Esophagus squamous epithelium (tissue), 5 donors: Measurements from ENCODE around the gene EGFR. TPM values are rescaled to one million over a fixed set of nuclear protein-coding genes. Genes with fewer than 3 reads are reported as not detected.
A peak's percentile ranks its signal among the peaks of the same experiment; 100 is the strongest.

Experiments used
- DNase-seq: peaks from one replicate; lab custom pipeline; 2025; lab: John Stamatoyannopoulos, UW
- H3K27ac ChIP-seq, 4 donors: fragments of 200-600 bp; sonication (generic); one replicate each; pipeline ENCODE4 v1.5.1; 2016 to 2019; ENCODE audit warnings: mild to moderate bottlenecking in 1 of 4
- H3K27me3 ChIP-seq, 4 donors: fragments of 200-600 bp; sonication (generic); 1 replicate in 3 of 4; 2 replicates in 1 of 4; pipeline versions ENCODE4 v1.5.1 to v1.6.0; 2017 to 2021; ENCODE audit warnings: antibody characterized with exemption in 1 of 4
- H3K36me3 ChIP-seq, 3 donors: fragments of 200-600 bp; sonication (generic); one replicate each; pipeline ENCODE4 v1.5.1; 2016 to 2019
- H3K4me1 ChIP-seq, 3 donors: fragments of 200-600 bp; sonication (generic); one replicate each; pipeline ENCODE4 v1.5.1; 2017 to 2019
- H3K4me3 ChIP-seq, 4 donors: fragments of 200-600 bp; sonication (generic); 1 replicate in 3 of 4; 2 replicates in 1 of 4; pipeline ENCODE4 v1.5.1; 2016 to 2019; ENCODE audit warnings: mild to moderate bottlenecking in 2 of 4, moderate library complexity in 1 of 4
- H3K9me3 ChIP-seq, 3 donors: fragments of 200-600 bp; sonication (generic); one replicate each; pipeline ENCODE4 v1.5.1; 2016 to 2019
- POLR2A ChIP-seq, 4 donors: fragments of 450-650 bp; IDR thresholded peaks; one replicate each; pipeline ENCODE4 v1.6.1; 2017; ENCODE audit warnings: antibody characterized with exemption in 4 of 4, mild to moderate bottlenecking in 4 of 4, moderate library complexity in 3 of 4
- WGBS, 2 donors: methylation state at CpG; one replicate each; pipeline ENCODE4 v1.1.5; 2018; 5-methylcytosine and 5-hydroxymethylcytosine counted together
- intact Hi-C: fragments of 100-400 bp; cut with DNase I; formaldehyde crosslinking; loops from one replicate; pipeline ENCODE4 v1.15.0; 2022
- total RNA-seq, 4 donors: library from RNA; depleted of rRNA; stranded (reverse); fragments of >200 nt; gene quantifications; one replicate each; pipeline ENCODE4 v1.1.0, GENCODE V29; 2016
- TF ChIP-seq, protein P1 (sequence below), 6 experiments: fragments of 450-650 bp in 4 of 6; fragments of 200-600 bp in 2 of 6; sonication (generic) in 2 of 6; IDR thresholded peaks; one replicate each; pipeline ENCODE4 v1.5.1; 2016 to 2019; ENCODE audit warnings: antibody characterized with exemption in 6 of 6, mild to moderate bottlenecking in 4 of 6, moderate library complexity in 4 of 6
- donor health status: DM: yes; HTN: yes; CAD: no.

Gene EGFR
- total RNA-seq, 4 donors from 2014 or later, result 66.1 to 108 (median 72.3) TPM

DNA sequence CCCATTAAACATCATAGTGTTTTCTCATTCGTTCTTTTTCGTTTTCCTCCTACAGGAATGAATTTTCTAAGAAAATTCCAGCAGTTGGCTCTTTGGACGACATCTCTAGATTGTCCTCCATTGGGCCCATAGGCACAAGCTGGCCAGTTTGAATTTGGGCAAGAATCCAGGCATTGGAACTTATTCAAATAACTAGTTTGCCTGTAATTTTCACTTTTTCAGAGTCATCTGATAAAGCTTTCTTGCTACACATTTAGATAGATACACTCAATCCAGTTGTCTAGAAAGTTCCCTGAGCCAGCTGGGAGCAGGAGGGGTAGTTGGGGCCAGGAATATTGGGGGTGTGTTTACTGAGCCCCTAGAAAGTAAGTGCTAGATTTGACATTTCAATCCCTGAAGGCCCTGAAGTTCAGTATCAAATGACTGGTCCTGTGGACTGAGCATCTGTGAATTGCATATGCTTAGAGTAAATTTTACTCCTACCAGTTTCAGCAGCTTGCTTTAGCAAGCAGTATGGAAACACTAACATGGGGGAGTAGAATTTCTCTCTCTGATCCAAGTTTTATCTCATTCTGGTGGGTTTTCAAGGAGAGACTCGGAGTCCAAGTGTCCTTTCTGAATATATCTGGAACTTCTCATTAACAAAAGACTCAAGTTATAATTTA lies 5.2 kb downstream of the EGFR start:
- H3K4me3 ChIP-seq, result no peak overlapping the region
- WGBS, 2 donors, result 61 to 79% methylated on average over 4 of the region's 4 CpGs
- intact Hi-C loops, result no loop called here
- DNase-seq, result no peak
- peaks cover 18 to 89% (median 46%) of the 10 kb centered on the region in 3 donors for H3K4me1 ChIP-seq
- no peaks in the 10 kb centered on the region for H3K9me3 ChIP-seq
- peak overlapping the region in 3 of 4 donors; percentile 76 to 98 (median 77) for H3K27ac ChIP-seq
- H3K27me3 ChIP-seq, result peaks cover 0 to 13% (median 0%) of the 10 kb centered on the region in 4 donors
- no peak for TF ChIP-seq POLR2A (IDR thresholded peaks at IDR 0.05)
- TF ChIP-seq, protein P1, sequence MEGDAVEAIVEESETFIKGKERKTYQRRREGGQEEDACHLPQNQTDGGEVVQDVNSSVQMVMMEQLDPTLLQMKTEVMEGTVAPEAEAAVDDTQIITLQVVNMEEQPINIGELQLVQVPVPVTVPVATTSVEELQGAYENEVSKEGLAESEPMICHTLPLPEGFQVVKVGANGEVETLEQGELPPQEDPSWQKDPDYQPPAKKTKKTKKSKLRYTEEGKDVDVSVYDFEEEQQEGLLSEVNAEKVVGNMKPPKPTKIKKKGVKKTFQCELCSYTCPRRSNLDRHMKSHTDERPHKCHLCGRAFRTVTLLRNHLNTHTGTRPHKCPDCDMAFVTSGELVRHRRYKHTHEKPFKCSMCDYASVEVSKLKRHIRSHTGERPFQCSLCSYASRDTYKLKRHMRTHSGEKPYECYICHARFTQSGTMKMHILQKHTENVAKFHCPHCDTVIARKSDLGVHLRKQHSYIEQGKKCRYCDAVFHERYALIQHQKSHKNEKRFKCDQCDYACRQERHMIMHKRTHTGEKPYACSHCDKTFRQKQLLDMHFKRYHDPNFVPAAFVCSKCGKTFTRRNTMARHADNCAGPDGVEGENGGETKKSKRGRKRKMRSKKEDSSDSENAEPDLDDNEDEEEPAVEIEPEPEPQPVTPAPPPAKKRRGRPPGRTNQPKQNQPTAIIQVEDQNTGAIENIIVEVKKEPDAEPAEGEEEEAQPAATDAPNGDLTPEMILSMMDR (IDR thresholded peaks at IDR 0.05), result no peak
- H3K36me3 ChIP-seq, result no peaks in the 10 kb centered on the region

- no peak for TF ChIP-seq POLR2A (IDR thresholded peaks at IDR 0.05)
- TF ChIP-seq, protein P1 (IDR thresholded peaks at IDR 0.05), result no peak
- Histone ChIP-seq H3K4me3 (no peak overlapping the region), H3K27me3 (peaks cover 0 to 5% (median 0%) of the 10 kb centered on the region in 4 donors), H3K9me3 (no peaks in the 10 kb centered on the region), H3K27ac (peak overlapping the region in 3 of 4 donors; percentile 76 to 80 (median 77)), H3K4me1 (peaks cover 18 to 97% (median 48%) of the 10 kb centered on the region in 3 donors), H3K36me3 (no peaks in the 10 kb centered on the region)
- WGBS, 2 donors, result 38 to 56% methylated on average over 2 of the region's 2 CpGs
- DNase-seq, result no peak
- intact Hi-C loops, result no loop called here
Observed at GRCh38 chr7:55024776-55025175, 6.0 kb downstream of the EGFR start.

DNA sequence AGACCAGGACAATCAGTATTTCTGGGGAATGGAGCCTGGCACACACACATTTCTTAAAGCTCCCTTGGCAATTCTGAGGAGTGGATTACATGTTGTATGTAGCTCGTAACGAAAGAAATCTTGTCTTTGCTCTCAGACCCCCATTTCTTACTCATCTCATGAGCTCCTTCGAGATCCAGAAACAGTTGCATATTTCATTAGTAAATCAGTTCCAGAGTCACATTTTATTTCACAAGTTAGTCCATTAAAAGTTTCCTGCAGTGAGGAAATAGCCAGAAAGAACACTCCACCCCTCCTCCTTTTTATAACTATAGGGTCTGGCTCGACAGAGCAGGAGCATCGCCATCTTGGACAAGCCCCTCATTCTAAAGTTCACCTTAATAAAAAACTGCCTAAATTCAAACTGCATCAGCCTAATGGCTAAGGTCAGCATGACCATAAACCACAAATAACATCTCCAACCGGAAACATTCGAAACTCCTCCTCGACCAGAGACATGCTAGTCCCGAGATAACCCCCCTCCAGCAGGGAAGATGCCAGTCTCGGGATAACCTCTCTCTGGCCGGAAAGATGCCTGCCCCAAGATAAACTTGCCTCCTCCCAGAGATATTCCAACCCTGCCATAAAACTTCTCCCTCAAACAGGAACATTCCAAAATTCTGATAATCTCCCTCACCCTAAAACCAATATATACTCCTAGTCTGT lies 7.4 kb downstream of the EGFR start:
- WGBS, 2 donors, result 51 to 66% methylated on average over 11 of the region's 11 CpGs
- TF ChIP-seq POLR2A (IDR thresholded peaks at IDR 0.05), result no peak
- TF ChIP-seq, protein P1 (IDR thresholded peaks at IDR 0.05), result no peak

GRCh38 chr7:55026867-55027490 lies 8.2 kb downstream of the EGFR start:
- H3K36me3 ChIP-seq, result peaks cover 0 to 4% (median 0%) of the 10 kb centered on the region in 3 donors
- 30 to 31% methylated on average over 3 of the region's 4 CpGs for WGBS, 2 donors
- intact Hi-C loops, result no loop called here
- no peak for DNase-seq
- H3K27me3 ChIP-seq, result no peaks in the 10 kb centered on the region
- peaks cover 18 to 99% (median 52%) of the 10 kb centered on the region in 3 donors for H3K4me1 ChIP-seq
- H3K9me3 ChIP-seq, result no peaks in the 10 kb centered on the region
- no peak overlapping the region for H3K4me3 ChIP-seq
- peak overlapping the region; percentile 32 to 86 (median 78) for H3K27ac ChIP-seq
- no peak for TF ChIP-seq POLR2A (IDR thresholded peaks at IDR 0.05)
- TF ChIP-seq, protein P1 (IDR thresholded peaks at IDR 0.05), result no peak

More for the DNA sequence above, 7.4 kb downstream of the EGFR start:
- intact Hi-C loops, result no loop called here
- H3K4me1 ChIP-seq, result peaks cover 18 to 99% (median 48%) of the 10 kb centered on the region in 3 donors
- no peaks in the 10 kb centered on the region for H3K27me3 ChIP-seq
- H3K9me3 ChIP-seq, result no peaks in the 10 kb centered on the region
- no peak for DNase-seq
- no peak overlapping the region for H3K4me3 ChIP-seq
- peaks cover 0 to 2% (median 0%) of the 10 kb centered on the region in 3 donors for H3K36me3 ChIP-seq
- H3K27ac ChIP-seq, result peak overlapping the region; percentile 32 to 86 (median 78)
